GM12874 (cell line): ENCODE results near the gene SSTR3.

Experiments used
- CTCF ChIP-seq: IDR thresholded peaks from 2 replicates; pipeline ENCODE4 v1.5.1; 2011; ENCODE audit warnings: low read depth, mild to moderate bottlenecking, control low read depth, low read length, moderate library complexity; ENCODE audit not compliant: insufficient read depth

Gene SSTR3

GRCh38 chr22:37190262-37190780 is 22.0 kb downstream of the SSTR3 start:
- TF ChIP-seq CTCF, result no peak

- TF ChIP-seq CTCF, result no peak
Measured at GRCh38 chr22:37188901-37189466, 23.3 kb downstream of the SSTR3 start.

GRCh38 chr22:37187891-37188761 is 24.2 kb downstream of the SSTR3 start, which contains the start of gene C1QTNF6:
Gene C1QTNF6, minus strand, starts transcription at chr22:37188247. Its CDS starts 34 bp downstream, at chr22:37188213.
- TF ChIP-seq CTCF, result no peak

- no peak for TF ChIP-seq CTCF
Measured at GRCh38 chr22:37187552-37187890, 24.8 kb downstream of the SSTR3 start.

- TF ChIP-seq CTCF, result no peak
Measured at GRCh38 chr22:37186997-37187522, 25.2 kb downstream of the SSTR3 start.

GRCh38 chr22:37186228-37186996 is 25.9 kb downstream of the SSTR3 start:
- no peak for TF ChIP-seq CTCF

- no peak for TF ChIP-seq CTCF
Measured at GRCh38 chr22:37185646-37186227, 26.5 kb downstream of the SSTR3 start.
